OCI-LY1 (cell line): Measurements from ENCODE around the gene SELP.

ENCODE experiments used
- CTCF ChIP-seq: fragments of 200-600 bp; sonication (generic), shearing (Covaris generic); IDR thresholded peaks from 2 replicates; pipeline ENCODE4 v1.5.1; 2017; ENCODE audit warnings: mild to moderate bottlenecking, antibody characterized with exemption, low read length, moderate library complexity, mixed read lengths
- EZH2 ChIP-seq: fragments of 200-600 bp; sonication (generic), shearing (Covaris generic); IDR thresholded peaks from 2 replicates; pipeline ENCODE4 v1.8.0; 2017; ENCODE audit warnings: borderline replicate concordance, mixed run types, mild to moderate bottlenecking, antibody characterized with exemption, low read length, moderate library complexity, mixed read lengths

- TF ChIP-seq CTCF = no peak
- TF ChIP-seq EZH2 = no peak
Measured at GRCh38 chr1:169576935-169577331, 53.0 kb downstream of the SELP start.
